Neural progenitor cell (in vitro differentiated cells): ENCODE data around the gene DOCK10.

Experiments used
- CTCF ChIP-seq: fragments of 200-600 bp; sonication (generic); IDR thresholded peaks from 2 replicates; pipeline ENCODE4 v1.5.1; 2017; ENCODE audit warnings: antibody characterized with exemption, mild to moderate bottlenecking
- EZH2 ChIP-seq: fragments of 200-600 bp; sonication (generic); IDR thresholded peaks from 2 replicates; pipeline ENCODE4 v1.6.1; 2017; ENCODE audit warnings: antibody characterized with exemption, mild to moderate bottlenecking, moderate library complexity
- EZH2phosphoT487 ChIP-seq: fragments of 200-600 bp; sonication (generic); IDR thresholded peaks from 2 replicates; pipeline ENCODE4 v1.6.1; 2017; ENCODE audit warnings: antibody characterized with exemption

- TF ChIP-seq CTCF: no peak
- TF ChIP-seq EZH2: no peak
- TF ChIP-seq EZH2phosphoT487: no peak
Observed at GRCh38 chr2:225030203-225030602, 12.1 kb downstream of the DOCK10 start.
